HepG2 (cell line): Measurements from ENCODE around the gene CYP20A1. TPM values are rescaled to one million over a fixed set of nuclear protein-coding genes. Genes with fewer than 3 reads are reported as not detected.

ENCODE experiments used
- BCL3 ChIP-seq: sonication (generic); formaldehyde crosslinking; IDR thresholded peaks from 2 replicates; pipeline ENCODE4 v1.5.1; 2020; ENCODE audit warnings: mild to moderate bottlenecking, missing genetic modification reagents, moderate library complexity
- GTF3A ChIP-seq: sonication (generic); formaldehyde crosslinking; conservative IDR thresholded peaks from 2 replicates; pipeline ENCODE4 v1.4.0; 2020; ENCODE audit warnings: mild to moderate bottlenecking, missing genetic modification reagents
- HHEX ChIP-seq: IDR thresholded peaks from 2 replicates; pipeline ENCODE4 v1.6.1; 2016; ENCODE audit warnings: control low read depth
- KLF11 ChIP-seq: IDR thresholded peaks from 2 replicates; pipeline ENCODE4 v1.6.1; 2016; ENCODE audit warnings: missing compliant biosample characterization
- MAFG ChIP-seq: sonication (generic); formaldehyde crosslinking; IDR thresholded peaks from 2 replicates; pipeline ENCODE4 v1.5.1; 2020; ENCODE audit warnings: mild to moderate bottlenecking, missing genetic modification reagents
- MAZ ChIP-seq, 2 experiments: sonication (generic) in 1 of 2; formaldehyde crosslinking in 1 of 2; IDR thresholded peaks; 2 replicates each; pipeline versions ENCODE4 v1.5.0 to v1.6.1; 2012 to 2020; ENCODE audit warnings: low read depth in 2 of 2, mild to moderate bottlenecking in 2 of 2, borderline replicate concordance in 1 of 2, improper control_type of control experiment in 1 of 2, low read length in 1 of 2, missing genetic modification reagents in 1 of 2, moderate library complexity in 1 of 2
- MXD4 ChIP-seq: IDR thresholded peaks from 2 replicates; pipeline ENCODE4 v1.6.1; 2016; ENCODE audit warnings: mild to moderate bottlenecking, missing biosample characterization, missing genetic modification reagents
- NFAT5 ChIP-seq: sonication (generic); formaldehyde crosslinking; IDR thresholded peaks from 2 replicates; pipeline ENCODE4 v1.4.0; 2020; ENCODE audit warnings: missing genetic modification reagents
- PPARG ChIP-seq: conservative IDR thresholded peaks from 2 replicates; pipeline ENCODE4 v1.6.1; 2016; ENCODE audit warnings: missing biosample characterization, missing genetic modification reagents
- SATB2 ChIP-seq: sonication (generic); formaldehyde crosslinking; IDR thresholded peaks from 2 replicates; pipeline ENCODE4 v1.5.0; 2020; ENCODE audit warnings: missing genetic modification reagents
- ZBTB25 ChIP-seq: IDR thresholded peaks from 2 replicates; pipeline ENCODE4 v1.6.1; 2018; ENCODE audit warnings: missing genetic modification reagents
- ZBTB38 ChIP-seq: sonication (generic); formaldehyde crosslinking; IDR thresholded peaks from 2 replicates; pipeline ENCODE4 v1.5.1; 2020; ENCODE audit warnings: mild to moderate bottlenecking, missing genetic modification reagents
- ZBTB8A ChIP-seq: sonication (generic); formaldehyde crosslinking; IDR thresholded peaks from 2 replicates; pipeline ENCODE4 v1.4.0; 2020; ENCODE audit warnings: mild to moderate bottlenecking, low read depth, missing genetic modification reagents, borderline replicate concordance
- ZNF274 ChIP-seq: sonication (generic); formaldehyde crosslinking; IDR thresholded peaks from 2 replicates; pipeline ENCODE4 v1.5.1; 2020; ENCODE audit warnings: mild to moderate bottlenecking, missing genetic modification reagents
- ZNF296 ChIP-seq: sonication (generic); formaldehyde crosslinking; conservative IDR thresholded peaks from 2 replicates; pipeline ENCODE4 v1.5.0; 2020; ENCODE audit warnings: mild to moderate bottlenecking, missing genetic modification reagents
- ZNF44 ChIP-seq: sonication (generic); formaldehyde crosslinking; IDR thresholded peaks from 2 replicates; pipeline ENCODE4 v1.5.1; 2020; ENCODE audit warnings: mild to moderate bottlenecking, missing genetic modification reagents
- ZNF503 ChIP-seq: sonication (generic); formaldehyde crosslinking; IDR thresholded peaks from 2 replicates; pipeline ENCODE4 v1.4.0; 2020; ENCODE audit warnings: missing genetic modification reagents
- ZNF569 ChIP-seq: sonication (generic); formaldehyde crosslinking; IDR thresholded peaks from 2 replicates; pipeline ENCODE4 v1.5.0; 2020; ENCODE audit warnings: mild to moderate bottlenecking, missing genetic modification reagents, moderate library complexity, borderline replicate concordance
- polyA plus RNA-seq, 8 experiments: library from polyadenylated mRNA; depleted of rRNA in 3 of 8; stranded (reverse) in 7 of 8; unstranded in 1 of 8; fragments of >200 nt; fragmentation: Illumina TruSeq in 4 of 8; extraction: Trizol in 4 of 8; gene quantifications; 2 replicates each; pipeline versions ENCODE4 v1.2.1 to v1.2.3, GENCODE V29; 2011 to 2016; ENCODE audit warnings: low read depth in 4 of 8, missing spikeins in 1 of 8, mixed read lengths in 1 of 8; ENCODE audit not compliant: insufficient read depth in 1 of 8
- total RNA-seq, 5 experiments: library from RNA; depleted of rRNA; stranded (reverse); fragments of >200 nt; fragmentation: Illumina TruSeq; extraction: Trizol; gene quantifications; 2 replicates each; pipeline ENCODE4 v1.2.3, GENCODE V29; 2016; ENCODE audit warnings: low read depth in 1 of 5

CYP20A1 gene
- total and polyA plus RNA-seq, 2 of the 13 experiments (the other 11 are each of a cell fraction or from before 2014, with no cell fraction given): 9.6 to 35.3 TPM

- TF ChIP-seq ZBTB25 (CRISPR knock-in tag) (peak; percentile 85), MXD4 (CRISPR knock-in tag) (peak; percentile 57; the same call in 1 of the 2 replicates), ZBTB8A (CRISPR knock-in tag) (no peak), ZNF569 (peak; percentile 77; the same call in 1 of the 2 replicates), MAZ (IDR thresholded peaks at IDR 0.05; ENCODE audit: borderline replicate concordance, low read depth, low read length) (peak; percentile 100), MAZ (CRISPR knock-in tag; IDR thresholded peaks at IDR 0.05; ENCODE audit: low read depth) (peak; percentile 99), HHEX (CRISPR knock-in tag) (no peak), PPARG (CRISPR knock-in tag) (peak; percentile 57; the same call in 1 of the 2 replicates), ZNF274 (CRISPR knock-in tag) (no peak), GTF3A (peak; percentile 97), ZBTB38 (CRISPR knock-in tag) (peak; percentile 9; the same call in 1 of the 2 replicates), KLF11 (CRISPR knock-in tag) (peak; percentile 80; the same call in 1 of the 2 replicates), ZNF44 (CRISPR knock-in tag) (no peak), NFAT5 (CRISPR knock-in tag) (no peak; the same call in none of the 2 replicates), SATB2 (CRISPR knock-in tag) (0 out of 2 replicates have a peak, but pooled peaks have one; percentile 66), BCL3 (CRISPR knock-in tag) (peak; percentile 61; the same call in 1 of the 2 replicates), ZNF503 (CRISPR knock-in tag) (peak; percentile 71; the same call in 1 of the 2 replicates), MAFG (CRISPR knock-in tag) (no peak), ZNF296 (CRISPR knock-in tag) (peak; percentile 43; the same call in 1 of the 2 replicates)
Measured at GRCh38 chr2:203327901-203328759, 89.3 kb downstream of the CYP20A1 start, which contains the start of gene ABI2 (continued).
